Fibroblast of skin of right quadriceps (primary cell): ENCODE measurements around the gene RABEPK.
"Not testable (repeated sequence)": the region's sequence is repeated elsewhere in the genome, so short reads cannot be mapped to it uniquely, and the experiment has no call there.

ENCODE experiments used
- DNase-seq: peaks from one replicate; pipeline ENCODE4 v3.0.0-alpha.2; 2013

RABEPK gene

GRCh38 chr9:125200216-125201047, at the start of gene RABEPK:
Gene RABEPK (plus strand): TSS chr9:125200542. CDS start chr9:125203014, 2,472 bp downstream.
- DNase-seq = peak; percentile 96

- no peak for DNase-seq
These were observed 48.6 kb upstream of the RABEPK start for GRCh38 chr9:125151730-125152129.

- no peak for DNase-seq
These were observed 46.5 kb upstream of the RABEPK start for GRCh38 chr9:125153712-125154367.

- no peak for DNase-seq
These were observed 43.8 kb upstream of the RABEPK start for GRCh38 chr9:125156551-125156950.

- no peak for DNase-seq
These were observed 39.6 kb upstream of the RABEPK start for GRCh38 chr9:125160750-125161149.

GRCh38 chr9:125161284-125161918, 38.9 kb upstream of the RABEPK start:
- peak; percentile 40 for DNase-seq

GRCh38 chr9:125162891-125163290, 37.5 kb upstream of the RABEPK start:
- DNase-seq = not testable (repeated sequence)

GRCh38 chr9:125166762-125167161, 33.6 kb upstream of the RABEPK start:
- no peak for DNase-seq

- DNase-seq = no peak
These were observed 30.4 kb upstream of the RABEPK start for GRCh38 chr9:125169895-125170294.

- DNase-seq = peak; percentile 31
These were observed 28.1 kb upstream of the RABEPK start for GRCh38 chr9:125172031-125172755.

- peak; percentile 72 for DNase-seq
These were observed 23.7 kb upstream of the RABEPK start for GRCh38 chr9:125176636-125177035.

GRCh38 chr9:125177888-125178287, 22.5 kb upstream of the RABEPK start:
- DNase-seq = no peak

GRCh38 chr9:125179776-125180175, 20.6 kb upstream of the RABEPK start:
- DNase-seq = not testable (repeated sequence)

GRCh38 chr9:125180876-125181275, 19.5 kb upstream of the RABEPK start:
- DNase-seq = no peak

GRCh38 chr9:125181756-125182155, 18.6 kb upstream of the RABEPK start:
- DNase-seq = not testable (repeated sequence)

- DNase-seq = peak; percentile 10
These were observed 17.3 kb upstream of the RABEPK start for GRCh38 chr9:125183054-125183453.

GRCh38 chr9:125183561-125183960, 16.8 kb upstream of the RABEPK start:
- no peak for DNase-seq

GRCh38 chr9:125189011-125189360, 11.4 kb upstream of the RABEPK start:
- no peak for DNase-seq

GRCh38 chr9:125189361-125190289, 10.7 kb upstream of the RABEPK start, which contains the start of gene PPP6C:
Gene PPP6C (minus strand): TSS chr9:125189803. CDS start chr9:125189718, 85 bp downstream.
- peak; percentile 95 for DNase-seq

- DNase-seq = no peak
These were observed 10.0 kb upstream of the RABEPK start for GRCh38 chr9:125190361-125190801.

- DNase-seq = not testable (repeated sequence)
These were observed 5.9 kb upstream of the RABEPK start for GRCh38 chr9:125194466-125194865.

GRCh38 chr9:125195591-125195990, 4.8 kb upstream of the RABEPK start:
- DNase-seq = not testable (repeated sequence)
